Keratinocyte (primary cell): ENCODE measurements around the gene PRKAG2.

Source experiments
- EZH2 ChIP-seq: IDR thresholded peaks from one replicate; pipeline ENCODE4 v1.6.1; 2012; ENCODE audit warnings: inconsistent platforms, mild to moderate bottlenecking, low read length, moderate library complexity
- TF ChIP-seq, protein P1 (sequence below), 3 experiments: IDR thresholded peaks in 1 of 3; conservative IDR thresholded peaks in 1 of 3; optimal IDR thresholded peaks in 1 of 3; 2 replicates in 2 of 3; 3 replicates in 1 of 3; pipeline versions ENCODE3 to v1.5.1; 2011; ENCODE audit warnings: low read length in 3 of 3, mild to moderate bottlenecking in 3 of 3, moderate library complexity in 2 of 3, control low read depth in 1 of 3, inconsistent platforms in 1 of 3; ENCODE audit not compliant: insufficient read depth in 2 of 3; ENCODE audit errors: extremely low read depth in 1 of 3

DNA sequence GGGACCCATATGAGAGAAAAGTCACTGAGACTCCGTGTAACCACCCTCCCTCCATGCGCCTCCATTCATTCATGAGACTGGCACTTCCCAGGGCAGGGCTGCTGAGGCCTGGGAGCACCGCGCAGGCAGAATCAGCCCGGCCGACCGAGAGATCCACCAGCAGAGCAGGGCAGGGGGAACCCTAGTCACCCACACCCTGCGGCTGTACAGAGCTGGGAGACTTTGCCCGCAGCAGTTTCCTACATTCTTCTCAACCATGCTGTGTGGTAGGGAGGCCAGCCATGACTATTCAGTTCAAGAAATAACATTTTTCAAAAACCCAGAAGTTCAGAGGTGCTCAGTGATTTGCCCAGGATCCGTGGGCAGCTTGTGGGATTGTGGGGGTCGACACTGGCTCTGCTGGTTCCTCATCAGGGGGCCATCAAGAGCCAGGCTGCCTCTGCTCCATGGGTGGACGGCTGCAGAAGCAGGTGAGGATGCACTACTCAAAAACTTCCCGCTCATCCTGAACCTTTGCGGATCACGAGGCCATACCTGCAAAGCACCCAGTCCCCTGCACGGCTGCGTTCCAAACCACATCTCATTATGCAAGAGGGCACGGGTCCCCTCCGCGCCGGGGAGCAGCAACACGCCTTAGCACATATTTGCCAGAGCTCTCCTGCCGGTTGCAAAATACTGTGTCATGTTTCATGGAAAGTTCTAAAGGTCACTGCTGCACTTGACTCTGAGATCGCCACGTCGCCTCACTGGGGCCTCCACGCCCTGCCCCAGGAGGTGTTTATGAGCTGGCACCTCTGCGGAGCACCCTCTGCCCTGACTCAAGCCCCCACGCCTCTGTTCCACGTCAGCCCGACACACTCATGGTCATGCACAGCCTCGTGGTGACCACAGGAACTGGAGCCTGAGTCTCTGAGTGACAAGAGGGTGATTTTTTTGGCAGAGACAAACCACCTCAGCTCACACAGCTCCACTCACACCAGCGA, 132.0 kb downstream of the PRKAG2 start:
- TF ChIP-seq, protein P1, sequence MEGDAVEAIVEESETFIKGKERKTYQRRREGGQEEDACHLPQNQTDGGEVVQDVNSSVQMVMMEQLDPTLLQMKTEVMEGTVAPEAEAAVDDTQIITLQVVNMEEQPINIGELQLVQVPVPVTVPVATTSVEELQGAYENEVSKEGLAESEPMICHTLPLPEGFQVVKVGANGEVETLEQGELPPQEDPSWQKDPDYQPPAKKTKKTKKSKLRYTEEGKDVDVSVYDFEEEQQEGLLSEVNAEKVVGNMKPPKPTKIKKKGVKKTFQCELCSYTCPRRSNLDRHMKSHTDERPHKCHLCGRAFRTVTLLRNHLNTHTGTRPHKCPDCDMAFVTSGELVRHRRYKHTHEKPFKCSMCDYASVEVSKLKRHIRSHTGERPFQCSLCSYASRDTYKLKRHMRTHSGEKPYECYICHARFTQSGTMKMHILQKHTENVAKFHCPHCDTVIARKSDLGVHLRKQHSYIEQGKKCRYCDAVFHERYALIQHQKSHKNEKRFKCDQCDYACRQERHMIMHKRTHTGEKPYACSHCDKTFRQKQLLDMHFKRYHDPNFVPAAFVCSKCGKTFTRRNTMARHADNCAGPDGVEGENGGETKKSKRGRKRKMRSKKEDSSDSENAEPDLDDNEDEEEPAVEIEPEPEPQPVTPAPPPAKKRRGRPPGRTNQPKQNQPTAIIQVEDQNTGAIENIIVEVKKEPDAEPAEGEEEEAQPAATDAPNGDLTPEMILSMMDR (optimal IDR thresholded peaks at IDR 0.05 in 1 of 3, IDR thresholded peaks at IDR 0.05 in 1 of 3, conservative IDR thresholded peaks at IDR 0.05 in 1 of 3; ENCODE audit: extremely low read depth in 1 of 3, insufficient read depth in 2 of 3, low read length in 3 of 3), result no peak
- no peak for TF ChIP-seq EZH2
